GM19467 (cell line): ENCODE results near the gene TCF4.

Source experiments
- ATAC-seq: cut with Tn5 transposase; IDR thresholded peaks from one replicate; pipeline ENCODE4 v1.9.1; 2021; ENCODE audit warnings: mild to moderate bottlenecking, moderate library complexity; ENCODE audit not compliant: unreplicated experiment

TCF4 gene

GRCh38 chr18:55219823-55220222 lies 368.2 kb downstream of the TCF4 start:
- no peak for ATAC-seq

GRCh38 chr18:55219059-55219458 lies 368.9 kb downstream of the TCF4 start:
- no peak for ATAC-seq

GRCh38 chr18:55214969-55215368 lies 373.0 kb downstream of the TCF4 start:
- ATAC-seq, result no peak

- no peak for ATAC-seq
Observed at GRCh38 chr18:55214534-55214933, 373.5 kb downstream of the TCF4 start.

GRCh38 chr18:55213586-55213985 lies 374.4 kb downstream of the TCF4 start:
- no peak for ATAC-seq

- ATAC-seq, result no peak
Observed at GRCh38 chr18:55206927-55207326, 381.1 kb downstream of the TCF4 start.

- no peak for ATAC-seq
Observed at GRCh38 chr18:55202232-55202917, 385.6 kb downstream of the TCF4 start.

GRCh38 chr18:55199291-55199963 lies 388.6 kb downstream of the TCF4 start:
- no peak for ATAC-seq

GRCh38 chr18:55195863-55196262 lies 392.1 kb downstream of the TCF4 start:
- no peak for ATAC-seq

- no peak for ATAC-seq
Observed at GRCh38 chr18:55189972-55190371, 398.0 kb downstream of the TCF4 start.

GRCh38 chr18:55186588-55186987 lies 401.4 kb downstream of the TCF4 start:
- ATAC-seq, result no peak

- ATAC-seq, result no peak
Observed at GRCh38 chr18:55185391-55185790, 402.6 kb downstream of the TCF4 start.

GRCh38 chr18:55179835-55180234 lies 408.2 kb downstream of the TCF4 start:
- ATAC-seq, result no peak

- no peak for ATAC-seq
Observed at GRCh38 chr18:55179425-55179824, 408.6 kb downstream of the TCF4 start.

GRCh38 chr18:55173291-55173690 lies 414.7 kb downstream of the TCF4 start:
- no peak for ATAC-seq
